LNCAP (cell line): ENCODE measurements around the gene RASL10B.

Experiments used
- CTCF ChIP-seq: fragments of 450-650 bp; IDR thresholded peaks from 2 replicates; pipeline ENCODE4 v1.5.1; 2017; ENCODE audit warnings: mild to moderate bottlenecking

The RASL10B gene

GRCh38 chr17:35773129-35773528 is 41.7 kb downstream of the RASL10B start:
- no peak for TF ChIP-seq CTCF

GRCh38 chr17:35773679-35774425 is 42.4 kb downstream of the RASL10B start:
- TF ChIP-seq CTCF: no peak

GRCh38 chr17:35774499-35774898 is 43.1 kb downstream of the RASL10B start:
- TF ChIP-seq CTCF: no peak

GRCh38 chr17:35775039-35775438 is 43.6 kb downstream of the RASL10B start:
- no peak for TF ChIP-seq CTCF

GRCh38 chr17:35775583-35775982 is 44.1 kb downstream of the RASL10B start:
- no peak for TF ChIP-seq CTCF

GRCh38 chr17:35778641-35779196 is 47.3 kb downstream of the RASL10B start:
- TF ChIP-seq CTCF: no peak

GRCh38 chr17:35780950-35781349 is 49.5 kb downstream of the RASL10B start:
- no peak for TF ChIP-seq CTCF
